ACC112 (cell line): ENCODE measurements around the gene PITX3.
"Not testable (repeated sequence)": the region's sequence is repeated elsewhere in the genome, so short reads cannot be mapped to it uniquely, and the experiment has no call there.

Source experiments
- H2AFZ ChIP-seq: fragments of 200-600 bp; sonication (generic); one replicate; pipeline ENCODE4 v1.6.0; 2017; ENCODE audit warnings: antibody characterized with exemption, low read length; ENCODE audit not compliant: unreplicated experiment
- H3K27ac ChIP-seq: fragments of 200-600 bp; sonication (generic); 2 replicates; pipeline ENCODE4 v1.5.1; 2014; ENCODE audit warnings: low read depth, mild to moderate bottlenecking, antibody characterized with exemption, low read length, moderate library complexity
- H3K27me3 ChIP-seq: fragments of 200-600 bp; sonication (generic); 2 replicates; pipeline ENCODE4 v1.6.1; 2014; ENCODE audit warnings: mild to moderate bottlenecking, antibody characterized with exemption, low read length, moderate library complexity, mixed read lengths; ENCODE audit not compliant: insufficient read depth
- H3K36me3 ChIP-seq: fragments of 200-600 bp; sonication (generic); 2 replicates; pipeline ENCODE4 v1.6.1; 2016; ENCODE audit warnings: mild to moderate bottlenecking, antibody characterized with exemption, low read length, moderate library complexity, mixed read lengths; ENCODE audit not compliant: insufficient read depth
- H3K4me1 ChIP-seq: fragments of 200-600 bp; sonication (generic); one replicate; pipeline ENCODE4 v1.6.1; 2016; ENCODE audit warnings: low read length, mixed read lengths; ENCODE audit not compliant: insufficient read depth, unreplicated experiment, control insufficient read depth
- H3K4me3 ChIP-seq: fragments of 200-600 bp; sonication (generic); 2 replicates; pipeline ENCODE4 v1.5.1; 2014; ENCODE audit warnings: mild to moderate bottlenecking, low read depth, low read length
- H3K79me2 ChIP-seq: fragments of 200-600 bp; sonication (generic); one replicate; pipeline ENCODE4 v1.6.0; 2016; ENCODE audit warnings: low read length; ENCODE audit not compliant: control insufficient read depth, unreplicated experiment, insufficient read depth

Gene PITX3

DNA sequence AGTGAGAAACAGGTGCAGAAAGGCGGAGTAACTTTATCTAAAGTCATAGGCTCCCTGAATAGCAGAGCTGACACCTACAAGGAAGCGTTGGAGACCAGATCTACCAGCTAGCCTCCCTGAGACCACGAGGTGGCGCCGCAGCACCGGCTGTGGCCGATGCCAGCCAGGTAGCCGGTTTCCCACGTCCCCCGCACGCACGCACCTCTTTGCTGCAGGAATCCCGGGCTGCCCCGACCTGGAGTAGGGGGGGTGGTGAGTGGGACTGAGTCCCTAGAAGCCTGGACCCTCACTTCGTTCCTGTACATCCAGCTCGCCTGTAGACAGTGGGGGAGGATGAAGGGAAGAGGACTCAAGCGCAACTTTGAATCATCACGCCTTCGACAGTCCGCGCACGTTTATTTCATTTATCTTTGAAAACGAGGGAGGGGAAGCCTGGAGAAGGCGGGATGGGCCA, 11.5 kb downstream of the PITX3 start:
- no peaks in the 10 kb centered on the region for H3K36me3 ChIP-seq
- no peaks in the 10 kb centered on the region for H3K27me3 ChIP-seq
- peak overlapping the region; percentile 71 for H2AFZ ChIP-seq
- H3K4me3 ChIP-seq = peak overlapping the region; percentile 77
- peak overlapping the region; percentile 11; the same call in 1 of the 2 replicates for H3K27ac ChIP-seq
- no peaks in the 10 kb centered on the region for H3K79me2 ChIP-seq
- H3K4me1 ChIP-seq = peaks cover 20% of the 10 kb centered on the region

DNA sequence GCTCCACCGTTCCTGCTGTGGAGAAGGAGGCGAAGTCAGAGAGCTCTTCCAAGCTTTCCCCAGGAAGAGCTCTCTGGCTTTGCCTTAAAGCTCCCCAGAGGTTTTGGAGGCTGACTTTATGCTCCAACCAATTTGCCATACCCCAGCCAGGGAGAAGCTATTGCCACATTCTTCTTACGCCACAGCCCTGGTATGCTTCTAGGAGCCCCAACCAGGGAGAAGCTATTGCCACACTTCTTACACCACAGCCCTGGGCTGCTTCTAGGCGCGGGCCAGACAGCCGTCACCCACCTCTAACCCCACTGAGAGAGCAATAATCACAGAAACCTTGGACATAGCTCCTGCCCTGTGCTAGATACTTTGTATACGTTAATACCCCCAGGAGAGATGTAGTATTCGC, 14.3 kb downstream of the PITX3 start:
- H2AFZ ChIP-seq = no peak overlapping the region
- no peak overlapping the region for H3K27ac ChIP-seq
- H3K4me3 ChIP-seq = peak overlapping the region; percentile 63
- H3K36me3 ChIP-seq = no peaks in the 10 kb centered on the region
- H3K27me3 ChIP-seq = no peaks in the 10 kb centered on the region
- peaks cover 20% of the 10 kb centered on the region for H3K4me1 ChIP-seq
- H3K79me2 ChIP-seq = no peaks in the 10 kb centered on the region

DNA sequence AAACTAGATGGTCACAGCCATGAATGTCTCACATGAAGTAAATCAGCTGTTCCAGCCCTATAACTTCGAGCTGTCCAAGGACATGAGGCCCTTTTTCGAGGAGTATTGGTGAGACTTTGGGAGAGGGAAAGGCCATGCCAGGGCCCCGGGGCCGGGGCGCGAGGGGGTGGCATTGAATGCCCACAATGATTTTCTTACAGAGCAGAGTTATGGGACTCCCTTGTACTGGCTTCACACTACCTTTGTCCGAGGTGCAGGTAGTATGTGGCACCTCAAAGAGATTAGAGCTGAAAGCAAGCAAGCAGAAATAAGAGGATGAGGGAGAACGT, 14.8 kb downstream of the PITX3 start:
- Histone ChIP-seq H3K27ac (no peak overlapping the region), H3K4me3 (peak overlapping the region; percentile 63), H2AFZ (peak overlapping the region; percentile 28), H3K4me1 (peaks cover 20% of the 10 kb centered on the region), H3K36me3 (no peaks in the 10 kb centered on the region), H3K27me3 (no peaks in the 10 kb centered on the region), H3K79me2 (no peaks in the 10 kb centered on the region)

DNA sequence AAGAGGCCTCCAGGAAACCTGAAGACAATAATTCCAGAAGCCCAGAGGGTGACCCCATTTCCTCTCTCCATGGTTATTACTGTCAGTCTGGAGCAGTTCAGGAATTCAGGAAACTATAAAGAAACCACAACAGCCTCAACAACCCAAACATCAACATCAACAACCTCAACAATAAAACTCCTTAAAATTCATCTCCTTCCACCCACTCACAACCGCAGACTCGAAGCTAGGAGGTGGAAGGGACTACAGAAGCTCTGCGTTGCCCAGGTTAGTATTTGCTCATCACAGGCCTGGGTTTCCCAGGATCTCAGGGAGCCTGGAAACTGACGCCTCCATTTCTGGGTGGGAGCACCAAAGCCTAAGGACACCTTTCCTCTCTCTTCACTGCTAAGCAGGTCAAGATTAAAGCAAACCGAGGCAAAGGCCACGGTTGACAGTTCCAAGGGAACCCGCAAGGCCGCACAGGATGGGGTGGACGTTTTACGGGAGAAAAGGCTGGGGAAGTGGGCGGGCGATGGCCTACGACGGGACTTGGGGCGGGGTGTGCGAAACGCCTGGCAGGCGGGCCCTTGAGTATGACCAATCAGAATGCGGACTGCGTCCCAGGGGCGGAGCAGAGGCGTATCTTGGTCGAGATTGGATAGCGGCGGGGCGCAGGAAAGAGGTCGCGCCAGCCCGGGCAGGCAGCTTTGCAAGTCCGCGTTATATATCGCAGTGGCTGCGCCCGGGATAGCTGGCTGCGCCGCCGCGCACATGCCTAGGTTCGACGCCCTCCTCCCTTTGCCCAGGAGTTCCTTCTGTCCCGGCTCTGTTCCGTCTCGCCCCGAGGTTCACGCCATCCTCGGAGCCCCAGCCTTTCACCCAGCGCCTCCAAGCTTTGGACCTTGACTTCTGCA, 15.4 kb downstream of the PITX3 start, which contains the start of gene ELOVL3:
ELOVL3 (plus strand) TSS at position 654 of the 896 bp plus-strand sequence. CDS start 250 bp downstream, outside the sequence.
- Histone ChIP-seq H2AFZ (peak within 1 kb of the TSS; percentile 39), H3K79me2 (no peaks in the 10 kb centered on the region), H3K4me1 (peaks cover 20% of the 10 kb centered on the region), H3K36me3 (no peaks in the 10 kb centered on the region), H3K27me3 (no peaks in the 10 kb centered on the region), H3K4me3 (peak within 1 kb of the TSS; percentile 63), H3K27ac (peak within 1 kb of the TSS; percentile 24)

DNA sequence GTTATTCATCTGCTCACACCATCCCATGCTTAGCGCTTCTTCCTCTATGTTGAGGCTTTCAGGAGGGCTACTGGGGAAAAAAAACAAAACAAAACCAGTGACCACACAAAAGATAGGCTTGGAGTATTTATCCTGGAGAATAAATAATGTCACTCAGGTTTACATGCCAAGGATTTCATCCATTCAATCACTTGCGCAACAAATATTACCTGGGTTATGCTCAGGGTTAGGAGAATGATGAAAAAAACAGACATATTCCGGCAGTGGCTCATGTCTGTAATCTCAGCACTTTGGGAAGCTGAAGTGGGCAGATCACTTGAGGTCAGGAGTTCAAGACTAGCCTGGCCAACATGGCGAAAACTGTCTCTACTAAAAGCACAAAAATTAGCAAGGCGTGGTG, 18.5 kb downstream of the PITX3 start:
- H3K79me2 ChIP-seq = no peaks in the 10 kb centered on the region
- H3K4me1 ChIP-seq = peaks cover 20% of the 10 kb centered on the region
- no peak overlapping the region for H3K4me3 ChIP-seq
- H3K27ac ChIP-seq = no peak overlapping the region
- H2AFZ ChIP-seq = no peak overlapping the region
- H3K27me3 ChIP-seq = no peaks in the 10 kb centered on the region
- H3K36me3 ChIP-seq = no peaks in the 10 kb centered on the region

DNA sequence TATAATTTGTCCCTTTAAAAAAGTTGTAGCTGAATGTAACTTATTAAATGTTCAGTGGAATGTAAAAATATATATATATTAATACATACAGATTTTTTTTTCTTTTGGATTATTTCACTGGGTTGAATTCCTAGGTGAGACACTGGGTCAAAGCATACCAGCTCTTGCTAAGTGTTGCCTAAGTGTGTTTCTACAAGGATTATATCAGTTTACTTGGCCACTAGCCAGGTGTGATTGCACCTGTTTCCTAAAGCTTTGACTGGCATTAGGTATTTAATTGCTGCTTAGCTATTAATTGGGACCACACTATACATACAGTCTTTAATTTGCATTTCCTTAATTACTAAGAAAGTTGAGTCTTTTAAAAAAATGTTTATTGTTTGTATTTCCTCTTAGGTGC, 20.7 kb downstream of the PITX3 start:
- Histone ChIP-seq H3K79me2 (no peaks in the 10 kb centered on the region), H3K4me3 (no peak overlapping the region), H2AFZ (no peak overlapping the region), H3K27ac (no peak overlapping the region), H3K4me1 (peaks cover 7% of the 10 kb centered on the region), H3K27me3 (no peaks in the 10 kb centered on the region), H3K36me3 (no peaks in the 10 kb centered on the region)

DNA sequence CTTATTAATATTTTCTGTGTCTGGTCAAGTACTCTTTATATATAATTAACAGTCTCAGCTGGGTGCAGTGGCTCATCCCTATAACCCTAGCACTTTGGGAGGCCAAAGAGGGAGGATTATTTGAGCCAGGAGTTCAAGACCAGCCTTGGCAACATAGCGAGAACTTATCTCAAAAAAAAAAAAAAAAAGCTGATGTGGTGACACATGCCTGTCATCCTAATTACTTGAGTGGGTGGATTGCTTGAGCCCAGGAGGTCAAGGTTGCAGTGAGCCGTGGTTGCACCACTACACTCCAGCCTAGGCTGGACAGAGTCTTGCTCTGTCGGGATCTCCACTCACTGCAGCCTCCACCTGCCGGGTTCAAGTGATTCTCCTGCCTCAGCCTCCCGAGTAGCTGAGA, 21.9 kb downstream of the PITX3 start:
- Histone ChIP-seq H3K27me3 (no peaks in the 10 kb centered on the region), H2AFZ (no peak overlapping the region), H3K4me1 (no peaks in the 10 kb centered on the region), H3K27ac (no peak overlapping the region), H3K79me2 (no peaks in the 10 kb centered on the region), H3K4me3 (no peak overlapping the region), H3K36me3 (no peaks in the 10 kb centered on the region)

DNA sequence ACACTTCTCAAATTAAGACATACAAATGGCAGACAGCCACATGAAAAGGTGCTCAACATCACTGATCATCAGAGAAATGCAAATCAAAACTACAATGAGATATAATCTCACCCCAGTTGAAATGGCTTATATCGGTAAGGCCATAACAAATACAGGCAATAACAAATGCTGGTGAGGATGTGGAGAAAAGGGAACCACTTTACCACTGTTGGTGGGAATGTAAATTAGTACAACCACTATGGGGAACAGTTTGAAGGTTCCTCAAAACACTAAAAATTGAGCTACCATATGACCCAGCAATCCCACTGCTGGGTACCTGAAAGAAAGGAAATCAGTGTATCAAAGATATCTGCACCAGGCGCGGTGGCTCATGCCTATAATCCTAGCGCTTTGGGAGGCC, 27.7 kb downstream of the PITX3 start:
- H3K4me1 ChIP-seq, H3K4me3 ChIP-seq, H2AFZ ChIP-seq, H3K36me3 ChIP-seq, H3K27ac ChIP-seq, H3K79me2 ChIP-seq, H3K27me3 ChIP-seq: not testable (repeated sequence)

DNA sequence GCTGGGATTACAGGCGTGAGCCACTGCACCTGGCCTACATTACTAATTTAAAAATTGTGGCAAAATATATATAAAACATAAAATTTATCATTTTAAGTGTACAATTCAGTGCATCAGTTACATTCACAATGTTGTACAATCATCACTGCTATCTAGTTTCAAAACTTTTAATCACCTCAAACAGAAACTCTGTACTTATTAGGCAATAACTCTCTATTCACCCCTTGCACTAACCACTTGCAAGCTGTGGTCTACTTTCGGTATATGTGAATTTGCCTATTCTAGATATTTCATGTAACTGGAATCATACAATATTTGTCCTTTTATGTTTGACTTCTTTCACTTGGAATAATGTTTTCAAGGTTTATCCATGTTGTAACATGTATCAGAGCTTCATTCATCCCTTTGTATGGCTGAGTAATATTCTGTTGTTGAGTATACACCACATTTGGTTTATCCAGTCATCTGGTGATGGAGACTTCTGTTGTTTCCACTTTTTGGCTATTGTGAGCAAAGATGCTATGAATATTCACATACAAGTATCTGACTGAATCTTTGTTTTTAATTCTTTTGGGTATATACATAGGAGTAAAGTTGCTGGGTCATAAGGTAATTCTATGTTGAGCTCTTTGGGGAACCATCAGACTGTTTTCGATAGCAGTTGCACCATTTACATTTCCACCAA, 29.6 kb downstream of the PITX3 start:
- Histone ChIP-seq H3K36me3 (no peaks in the 10 kb centered on the region), H3K4me1 (peaks cover 9% of the 10 kb centered on the region), H3K27me3 (no peaks in the 10 kb centered on the region), H3K79me2 (no peaks in the 10 kb centered on the region), H2AFZ (no peak overlapping the region), H3K4me3 (no peak overlapping the region), H3K27ac (no peak overlapping the region)

DNA sequence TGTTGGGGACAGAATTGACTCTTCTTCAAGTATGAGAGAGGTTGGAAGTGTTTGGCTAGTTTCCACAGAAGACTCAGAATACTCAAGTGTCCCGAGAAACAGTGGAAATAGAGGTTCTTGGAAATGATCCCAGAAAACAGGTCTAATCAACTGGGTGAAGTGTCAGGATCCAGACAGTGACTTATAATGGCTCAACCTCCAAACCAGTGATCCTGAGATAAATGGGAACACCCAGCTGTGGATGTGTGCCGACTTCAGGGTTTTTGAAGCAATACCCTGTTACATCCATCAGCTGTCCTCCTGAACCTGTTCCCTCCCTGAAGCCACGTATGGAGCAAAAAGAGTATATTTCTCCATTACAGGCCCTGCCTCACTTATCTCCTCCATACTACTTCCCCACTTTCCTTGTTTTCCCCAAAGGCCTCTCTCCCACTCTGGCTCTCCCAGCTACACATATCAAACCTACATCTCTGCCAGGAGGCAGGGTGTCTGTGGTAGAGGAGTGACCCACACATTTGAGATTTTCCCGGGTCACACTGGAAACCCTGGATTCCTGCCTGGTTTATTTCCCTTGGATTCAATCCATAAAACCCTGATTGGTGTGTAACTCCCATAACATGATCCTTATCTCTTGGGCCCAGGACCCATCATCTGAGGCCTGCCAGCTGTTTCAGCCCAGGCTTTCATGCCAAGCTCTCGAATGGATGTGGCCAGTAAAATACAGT, 32.8 kb downstream of the PITX3 start:
- H3K79me2 ChIP-seq = no peaks in the 10 kb centered on the region
- H3K27ac ChIP-seq = peak overlapping the region; percentile 45; the same call in 1 of the 2 replicates
- H3K36me3 ChIP-seq = no peaks in the 10 kb centered on the region
- peaks cover 9% of the 10 kb centered on the region for H3K4me1 ChIP-seq
- no peak overlapping the region for H2AFZ ChIP-seq
- H3K4me3 ChIP-seq = no peak overlapping the region
- H3K27me3 ChIP-seq = no peaks in the 10 kb centered on the region
